Endothelial cell of umbilical vein (primary cell): ENCODE data around the gene GRIA3. TPM values are rescaled to one million over a fixed set of nuclear protein-coding genes. Genes with fewer than 3 reads are reported as not detected.

Source experiments
- BruUV-seq: library from RNA; stranded (reverse); fragments of 400-500 nt; replicated peaks from 2 replicates; lab custom pipeline; 2021; lab: Mats Ljungman, UMichigan
- CTCF ChIA-PET: fragments of 300-600, 350-600 bp; sonication (Branson Sonifier 250); formaldehyde crosslinking; loops from one replicate; lab custom pipeline; 2021; ENCODE audit warnings: antibody characterized with exemption, inconsistent platforms; lab: Charles Lee
- POLR2A ChIA-PET: fragments of 300-600, 350-600 bp; sonication (Branson Sonifier 250); formaldehyde crosslinking; loops from one replicate; lab custom pipeline; 2021; ENCODE audit warnings: antibody characterized with exemption, inconsistent platforms; lab: Charles Lee
- DNase-seq: peaks from one replicate; pipeline ENCODE4 v3.0.0-alpha.2; 2011; ENCODE audit warnings: low read depth, low spot score
- FAIRE-seq: peaks from 2 replicates; lab custom pipeline; 2011; peaks lifted over from hg19 to GRCh38; lab: Jason Lieb, UNC
- H2AFZ ChIP-seq: 2 replicates; pipeline ENCODE4 v1.6.0; 2012; ENCODE audit warnings: low read depth, low read length, control low read depth, inconsistent platforms
- H3K27ac ChIP-seq: 2 replicates; pipeline ENCODE4 v1.5.1; 2011; ENCODE audit warnings: low read depth, mild to moderate bottlenecking, control low read depth, low read length, moderate library complexity; ENCODE audit not compliant: insufficient read depth
- H3K27me3 ChIP-seq, 2 experiments: 2 replicates each; pipeline versions ENCODE4 v1.6.0 to v1.6.1; 2011; ENCODE audit warnings: low read length in 2 of 2, mixed read lengths in 1 of 2; ENCODE audit not compliant: control insufficient read depth in 2 of 2, insufficient read depth in 2 of 2
- H3K36me3 ChIP-seq, 2 experiments: 2 replicates in 1 of 2; 3 replicates in 1 of 2; pipeline ENCODE4 v1.5.1; 2011; ENCODE audit warnings: low read length in 2 of 2, mild to moderate bottlenecking in 1 of 2, moderate library complexity in 1 of 2; ENCODE audit not compliant: control insufficient read depth in 2 of 2, insufficient read depth in 2 of 2; ENCODE audit errors: extremely low read depth in 1 of 2
- H3K4me1 ChIP-seq: 3 replicates; pipeline ENCODE4 v1.5.1; 2011; ENCODE audit warnings: mild to moderate bottlenecking, low read length; ENCODE audit not compliant: control insufficient read depth, insufficient read depth; ENCODE audit errors: extremely low read depth
- H3K4me2 ChIP-seq: 2 replicates; pipeline ENCODE4 v1.6.1; 2011; ENCODE audit warnings: low read length, control low read depth, mixed read lengths; ENCODE audit not compliant: insufficient read depth
- H3K4me3 ChIP-seq, 3 experiments: fragments of 200-600 bp in 1 of 3; sonication (generic), shearing (Covaris generic) in 1 of 3; replicated peaks in 1 of 3; 2 replicates each; pipeline ENCODE4 v1.5.1; 2011 to 2016; ENCODE audit warnings: control low read depth in 3 of 3, low read length in 3 of 3, mild to moderate bottlenecking in 2 of 3, inconsistent platforms in 1 of 3, low read depth in 1 of 3, moderate library complexity in 1 of 3; ENCODE audit not compliant: insufficient read depth in 1 of 3
- H3K79me2 ChIP-seq: 2 replicates; pipeline ENCODE4 v1.6.0; 2012; ENCODE audit warnings: low read length, inconsistent platforms; ENCODE audit not compliant: control insufficient read depth, insufficient read depth
- H3K9ac ChIP-seq: replicated peaks from 2 replicates; pipeline ENCODE3; 2011; ENCODE audit warnings: low read length, control low read depth; ENCODE audit not compliant: insufficient read depth; ENCODE audit errors: extremely low read depth
- H3K9me1 ChIP-seq: replicated peaks from 3 replicates; pipeline ENCODE4 v1.6.0; 2011; ENCODE audit warnings: mild to moderate bottlenecking, low read length; ENCODE audit not compliant: control insufficient read depth, insufficient read depth; ENCODE audit errors: extremely low read depth
- H3K9me3 ChIP-seq: replicated peaks from 2 replicates; pipeline ENCODE4 v1.5.1; 2012; ENCODE audit warnings: low read length, inconsistent platforms; ENCODE audit not compliant: control insufficient read depth, insufficient read depth
- H4K20me1 ChIP-seq: replicated peaks from 2 replicates; pipeline ENCODE3; 2011; ENCODE audit warnings: mild to moderate bottlenecking, low read length; ENCODE audit not compliant: control insufficient read depth, insufficient read depth; ENCODE audit errors: extremely low read depth
- EZH2 ChIP-seq: IDR thresholded peaks from 2 replicates; pipeline ENCODE4 v1.6.1; 2012; ENCODE audit warnings: borderline replicate concordance, low read depth, mild to moderate bottlenecking, moderate library complexity, low read length, inconsistent platforms; ENCODE audit not compliant: severe bottlenecking
- FOS ChIP-seq: IDR thresholded peaks from 2 replicates; pipeline ENCODE4 v1.6.1; 2011; ENCODE audit warnings: mild to moderate bottlenecking, low read length, moderate library complexity, borderline replicate concordance; ENCODE audit not compliant: insufficient read depth
- GATA2 ChIP-seq: IDR thresholded peaks from 2 replicates; pipeline ENCODE4 v1.7.0; 2011; ENCODE audit warnings: low read depth, mild to moderate bottlenecking, moderate library complexity, mixed read lengths, low read length; ENCODE audit not compliant: insufficient read length, insufficient read depth
- JUN ChIP-seq: IDR thresholded peaks from 2 replicates; pipeline ENCODE4 v1.6.1; 2011; ENCODE audit warnings: borderline replicate concordance, low read depth; ENCODE audit not compliant: insufficient read length, insufficient read depth
- MAX ChIP-seq: IDR thresholded peaks from 2 replicates; pipeline ENCODE4 v1.6.1; 2011; ENCODE audit not compliant: insufficient read depth, insufficient read length
- MYC ChIP-seq: IDR thresholded peaks from one replicate; pipeline ENCODE4 v1.6.1; 2011; ENCODE audit warnings: mild to moderate bottlenecking, low read depth, low read length
- POLR2A ChIP-seq: IDR thresholded peaks from 2 replicates; pipeline ENCODE4 v1.6.1; 2012; ENCODE audit warnings: low read depth, mild to moderate bottlenecking, control low read depth, low read length
- POLR2AphosphoS5 ChIP-seq: IDR thresholded peaks from 2 replicates; pipeline ENCODE4 v1.6.1; 2012; ENCODE audit warnings: low read depth, mild to moderate bottlenecking, control low read depth, low read length, moderate library complexity; ENCODE audit not compliant: insufficient read depth
- dilution Hi-C: fragments of 300-500 bp; cut with MboI; formaldehyde crosslinking; loops from one replicate; pipeline ENCODE4 v1.15.0; 2019; ENCODE audit warnings: low sequenced_read_pairs; ENCODE audit not compliant: extremely low pct_ligation_motif_present
- intact Hi-C: fragments of 100-400 bp; cut with micrococcal nuclease; formaldehyde crosslinking; loops from one replicate; pipeline ENCODE4 v1.10.0; 2022
- polyA plus RNA-seq, 4 experiments: library from polyadenylated mRNA; depleted of rRNA in 3 of 4; stranded (reverse) in 3 of 4; unstranded in 1 of 4; fragments of >200 nt; gene quantifications; 2 replicates each; pipeline versions ENCODE4 v1.2.1 to v1.2.3, GENCODE V29; 2011 to 2012; ENCODE audit warnings: missing spikeins in 1 of 4
- total RNA-seq: library from RNA; stranded (reverse); gene quantifications from 2 replicates; pipeline ENCODE4 v1.2.3, GENCODE V29; 2021
- TF ChIP-seq, protein P1 (sequence below), 2 donors: IDR thresholded peaks; 1 replicate in 1 of 2; 2 replicates in 1 of 2; pipeline ENCODE4 v1.5.1; 2011; ENCODE audit warnings: low read length in 2 of 2, mild to moderate bottlenecking in 2 of 2, moderate library complexity in 2 of 2, control low read depth in 1 of 2, inconsistent platforms in 1 of 2, low read depth in 1 of 2; ENCODE audit not compliant: insufficient read depth in 1 of 2; ENCODE audit errors: extremely low read depth in 1 of 2

The GRIA3 gene
- total and polyA plus RNA-seq, 2 donors (not counting 3 experiments of a cell fraction or from before 2014, with no cell fraction given) = not detected

- DNase-seq (no peak), FAIRE-seq (no peak)
- H3K4me1 ChIP-seq = no peaks in the 10 kb centered on the region
- BruUV-seq = no TSS peak
- H2AFZ ChIP-seq = no peak overlapping the region
- H3K4me3 ChIP-seq = no peak overlapping the region
- no peak overlapping the region for H3K27ac ChIP-seq
- POLR2A ChIA-PET = no interaction called here
- H3K4me2 ChIP-seq = no peak overlapping the region
- TF ChIP-seq GATA2 = no peak
- TF ChIP-seq MAX = no peak
- no peak for TF ChIP-seq JUN
- TF ChIP-seq MYC = no peak
- TF ChIP-seq POLR2A = no peak
- no peak for TF ChIP-seq EZH2
- TF ChIP-seq FOS = no peak
- no peak for TF ChIP-seq POLR2AphosphoS5
- TF ChIP-seq, protein P1, sequence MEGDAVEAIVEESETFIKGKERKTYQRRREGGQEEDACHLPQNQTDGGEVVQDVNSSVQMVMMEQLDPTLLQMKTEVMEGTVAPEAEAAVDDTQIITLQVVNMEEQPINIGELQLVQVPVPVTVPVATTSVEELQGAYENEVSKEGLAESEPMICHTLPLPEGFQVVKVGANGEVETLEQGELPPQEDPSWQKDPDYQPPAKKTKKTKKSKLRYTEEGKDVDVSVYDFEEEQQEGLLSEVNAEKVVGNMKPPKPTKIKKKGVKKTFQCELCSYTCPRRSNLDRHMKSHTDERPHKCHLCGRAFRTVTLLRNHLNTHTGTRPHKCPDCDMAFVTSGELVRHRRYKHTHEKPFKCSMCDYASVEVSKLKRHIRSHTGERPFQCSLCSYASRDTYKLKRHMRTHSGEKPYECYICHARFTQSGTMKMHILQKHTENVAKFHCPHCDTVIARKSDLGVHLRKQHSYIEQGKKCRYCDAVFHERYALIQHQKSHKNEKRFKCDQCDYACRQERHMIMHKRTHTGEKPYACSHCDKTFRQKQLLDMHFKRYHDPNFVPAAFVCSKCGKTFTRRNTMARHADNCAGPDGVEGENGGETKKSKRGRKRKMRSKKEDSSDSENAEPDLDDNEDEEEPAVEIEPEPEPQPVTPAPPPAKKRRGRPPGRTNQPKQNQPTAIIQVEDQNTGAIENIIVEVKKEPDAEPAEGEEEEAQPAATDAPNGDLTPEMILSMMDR (IDR thresholded peaks at IDR 0.05; ENCODE audit: extremely low read depth in 1 of 2, insufficient read depth in 1 of 2, low read depth in 1 of 2, low read length in 2 of 2) = no peak
- H3K9me1 ChIP-seq = no peaks in the 10 kb centered on the region
- intact Hi-C loops (no loop called here), dilution Hi-C loops (no loop called here)
- no peaks in the 10 kb centered on the region for H4K20me1 ChIP-seq
- H3K9me3 ChIP-seq = no peaks in the 10 kb centered on the region
- no peaks in the 10 kb centered on the region for H3K27me3 ChIP-seq
- H3K79me2 ChIP-seq = no peaks in the 10 kb centered on the region
- CTCF ChIA-PET = no interaction called here
- H3K36me3 ChIP-seq = no peaks in the 10 kb centered on the region
- no peak overlapping the region for H3K9ac ChIP-seq
Observed at GRCh38 chrX:123274796-123275195, 90.7 kb downstream of the GRIA3 start.
